ACHN (cell line): ENCODE measurements around the gene PSMA6.
"Not testable (repeated sequence)": the region's sequence is repeated elsewhere in the genome, so short reads cannot be mapped to it uniquely, and the experiment has no call there.

Experiments used
- DNase-seq: peaks from one replicate; pipeline ENCODE4 v3.0.0-alpha.2; 2015
- in situ Hi-C: cut with HindIII; loops from 2 replicates; pipeline ENCODE4 v1.10.0; 2017; ENCODE audit warnings: low sequenced_read_pairs, low pct_ligation_motif_present, low pct_unique_long_range_greater_than_20kb

The PSMA6 gene

DNA sequence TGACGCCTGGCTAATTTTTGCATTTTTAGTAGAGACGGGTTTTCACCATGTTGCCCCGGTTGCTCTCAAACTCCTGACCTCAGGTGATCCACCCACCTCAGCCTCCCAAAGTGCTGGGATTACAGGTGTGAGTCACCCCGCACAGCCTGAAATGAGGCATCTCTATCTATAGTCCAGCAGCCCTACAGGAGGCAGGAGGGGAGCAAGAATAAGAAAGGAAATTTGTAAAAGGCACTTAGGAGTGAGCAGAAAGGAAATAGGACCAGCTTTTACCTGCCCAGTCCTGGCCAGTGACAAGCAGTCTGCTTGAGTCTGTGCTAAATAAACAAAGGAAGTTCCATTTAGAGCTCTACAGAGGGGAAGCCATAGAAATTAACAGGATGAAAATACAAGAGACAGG is 15.0 kb upstream of the PSMA6 start:
- in situ Hi-C loops: no loop called here
- DNase-seq: no peak

DNA sequence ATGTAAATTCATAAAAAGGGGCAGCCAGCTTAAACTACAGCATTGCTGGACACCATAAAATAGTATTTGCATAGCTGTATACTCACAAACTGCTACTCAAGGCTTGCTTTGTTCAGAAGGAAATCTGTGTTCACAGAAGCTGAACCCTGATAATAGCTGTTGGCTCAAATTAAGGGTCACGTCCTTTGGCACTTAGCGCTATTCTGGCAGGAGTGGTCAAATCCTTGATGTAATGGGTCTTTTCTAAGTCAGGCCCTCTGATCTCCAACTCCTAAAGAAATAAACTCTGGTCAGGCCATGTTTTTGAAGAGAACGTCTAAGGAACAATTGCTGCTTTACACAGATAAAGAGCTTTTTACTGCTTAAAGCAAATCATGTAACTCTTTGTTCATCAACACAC is 12.8 kb upstream of the PSMA6 start:
- in situ Hi-C loops: no loop called here
- DNase-seq: no peak

DNA sequence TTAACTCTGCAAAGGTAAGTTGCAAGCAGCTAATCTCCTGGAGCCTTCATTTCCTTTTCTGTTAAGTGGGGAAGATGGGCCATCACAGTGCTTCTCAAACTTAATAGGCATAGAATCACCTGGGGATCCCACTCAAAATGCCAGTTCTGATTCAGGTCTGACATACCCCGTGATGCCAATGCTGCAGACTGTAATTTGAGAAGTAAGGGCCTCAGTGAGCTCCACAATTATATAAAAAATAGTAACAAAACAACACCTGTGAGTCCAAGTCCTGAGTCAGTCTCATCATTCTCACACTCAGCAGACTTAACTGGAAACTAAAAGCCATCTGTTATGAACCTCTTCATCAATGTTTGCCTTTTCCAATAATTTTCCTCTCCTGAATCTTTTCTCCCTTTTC is 10.8 kb upstream of the PSMA6 start:
- no peak for DNase-seq
- in situ Hi-C loops: no loop called here

DNA sequence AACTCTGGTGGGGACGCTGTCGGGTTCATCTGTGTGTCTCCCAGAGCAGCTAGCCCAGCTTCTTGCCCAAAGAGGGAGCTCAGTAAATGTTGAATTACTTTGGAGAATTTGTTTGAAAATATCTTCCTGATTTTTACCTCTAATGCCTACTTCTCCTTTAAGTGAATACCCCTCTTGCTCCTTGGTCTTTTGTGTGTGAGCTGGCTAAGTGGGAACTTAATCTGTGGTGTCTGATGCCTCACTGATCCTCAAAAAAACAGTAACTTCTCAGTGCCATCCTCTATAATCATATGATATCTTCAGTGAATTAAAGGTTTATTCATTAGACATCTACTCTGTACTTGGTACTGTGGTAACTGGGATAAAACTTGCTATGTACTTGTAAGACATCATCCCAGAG is 7.7 kb upstream of the PSMA6 start:
- DNase-seq: no peak
- in situ Hi-C loops: no loop called here

DNA sequence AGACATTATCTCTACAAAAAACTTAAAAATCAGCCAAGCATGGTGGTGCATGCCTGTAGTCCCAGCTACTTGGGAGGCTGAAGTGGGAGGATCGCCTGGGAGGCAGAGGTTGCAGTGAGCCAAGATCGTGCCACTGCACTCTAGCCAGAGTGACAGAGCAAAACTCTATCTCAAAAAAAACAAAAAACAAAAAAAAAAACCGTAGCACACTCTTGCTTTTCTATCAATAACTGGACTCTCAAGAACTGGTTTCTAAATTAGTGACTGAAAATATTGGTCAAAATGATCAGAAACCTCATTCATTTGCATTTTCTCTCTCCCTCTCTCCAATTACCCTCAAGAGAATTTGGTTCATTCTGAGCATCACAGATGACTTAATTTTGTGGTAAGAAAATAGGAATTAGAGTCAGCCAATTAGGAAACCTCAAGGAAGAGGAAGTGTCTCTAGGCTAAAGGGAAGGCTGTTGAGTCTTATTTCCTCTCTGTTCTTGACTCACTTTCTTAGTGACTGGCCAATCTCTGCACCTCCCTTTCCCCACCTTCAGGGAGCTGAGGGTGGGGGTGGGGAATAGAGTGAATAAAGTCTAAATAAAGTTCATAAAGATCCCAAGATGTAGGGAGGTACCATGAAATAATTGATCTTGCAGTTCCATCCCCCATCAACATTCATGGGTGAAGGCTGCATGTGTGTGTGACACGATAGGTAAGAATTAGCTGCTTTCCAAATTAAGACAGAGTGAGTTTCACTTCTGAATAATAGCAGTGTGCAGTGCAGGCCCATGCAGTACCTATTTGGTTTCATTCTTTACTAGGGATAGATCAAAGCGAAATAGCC is 6.8 kb upstream of the PSMA6 start:
- DNase-seq: no peak
- in situ Hi-C loops: no loop called here

DNA sequence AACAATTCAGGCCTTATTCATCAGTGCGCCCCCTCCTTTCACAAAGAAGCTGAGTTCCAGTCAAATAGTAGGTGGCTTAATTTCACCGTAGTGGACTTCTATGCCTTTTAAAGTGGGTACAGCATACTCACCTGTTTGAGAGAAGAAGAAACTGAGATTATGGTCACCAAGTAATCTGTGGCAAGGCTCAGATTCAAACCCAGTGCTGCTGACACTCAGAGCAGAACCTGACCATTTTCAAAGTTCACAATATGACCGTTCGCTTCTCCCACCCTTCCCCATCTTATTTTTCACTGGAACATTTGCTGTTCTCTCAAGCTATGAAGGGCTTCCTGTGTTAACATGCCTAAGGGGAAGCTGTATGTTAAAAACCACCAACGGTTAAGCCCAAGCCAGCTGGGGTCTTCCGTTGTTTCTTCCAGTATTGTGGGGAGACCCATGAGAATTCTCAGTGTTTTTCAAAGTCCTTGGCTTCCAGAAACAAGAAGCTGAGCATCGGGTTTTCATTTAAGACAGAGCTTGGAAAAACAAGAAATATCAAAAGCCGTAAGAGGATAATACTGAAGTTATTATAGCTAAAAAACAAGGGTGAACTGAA is 6.1 kb upstream of the PSMA6 start:
- no peak for DNase-seq
- in situ Hi-C loops: no loop called here

DNA sequence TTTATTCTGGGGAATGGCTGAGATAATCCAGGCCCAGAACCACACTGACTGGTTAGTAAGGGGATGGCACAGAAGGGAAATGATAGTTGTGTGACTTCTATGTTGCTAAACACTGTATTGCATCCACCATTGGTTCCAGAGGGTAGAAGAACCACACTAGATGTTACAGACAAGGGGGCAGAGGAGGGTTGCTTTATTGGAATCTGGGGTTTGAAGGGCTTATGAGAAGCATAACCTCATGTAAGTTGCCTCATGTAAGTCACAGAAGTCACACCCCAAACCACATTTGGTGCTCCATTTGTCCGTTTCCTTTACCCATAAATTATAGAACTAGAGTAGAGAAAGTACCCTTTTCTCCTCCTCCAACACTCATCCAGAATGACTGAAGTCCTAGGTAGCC is 5.5 kb upstream of the PSMA6 start:
- in situ Hi-C loops: no loop called here
- DNase-seq: no peak

DNA sequence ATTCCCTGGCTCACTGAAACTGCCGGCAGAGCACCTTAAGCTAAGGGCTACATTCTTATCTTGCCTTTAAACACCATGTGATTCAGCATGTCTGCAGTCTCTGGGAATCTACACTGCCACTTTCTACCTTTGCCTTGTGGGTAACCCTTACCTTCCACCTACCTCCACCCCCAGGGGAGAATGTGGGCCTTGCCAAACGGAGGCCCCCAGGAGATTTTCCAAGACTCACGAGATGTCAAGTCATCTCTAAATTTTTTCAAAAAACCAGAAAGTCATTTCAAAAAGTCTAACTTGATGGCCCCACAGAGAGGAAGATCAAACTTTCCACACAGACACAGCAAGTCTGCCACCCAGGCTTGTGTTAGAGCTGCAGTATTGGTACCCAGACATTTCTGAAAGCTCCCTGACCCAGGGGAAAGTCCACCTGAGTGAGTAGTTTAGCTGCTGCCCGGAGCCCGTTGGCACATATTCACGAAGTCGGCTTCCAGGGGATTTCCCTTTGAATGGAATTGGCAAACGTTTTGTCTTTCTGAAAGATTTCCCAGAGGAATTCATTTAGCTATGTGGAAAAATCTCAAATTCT is 4.7 kb upstream of the PSMA6 start:
- in situ Hi-C loops: no loop called here
- DNase-seq: no peak

DNA sequence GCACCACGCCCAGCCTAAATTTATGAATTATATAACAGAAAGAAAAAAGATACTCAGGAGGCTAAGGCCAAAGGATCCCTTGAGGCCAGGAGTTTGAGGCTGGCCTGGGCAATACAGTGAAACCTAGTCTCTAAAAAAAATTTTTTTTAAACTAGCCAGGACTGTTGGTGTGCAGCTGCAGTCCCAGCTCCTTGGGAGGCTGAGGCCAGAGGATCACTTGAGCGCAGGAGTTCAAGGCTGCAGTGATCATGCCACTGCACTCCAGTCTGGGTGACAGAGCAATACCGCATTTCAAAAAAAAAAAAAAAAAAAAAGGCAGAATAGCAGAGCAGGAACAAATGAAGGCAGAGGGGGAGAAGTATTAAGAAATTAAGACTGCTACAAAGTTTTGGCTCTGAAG is 2.6 kb upstream of the PSMA6 start:
- no peak for DNase-seq
- in situ Hi-C loops: no loop called here

DNA sequence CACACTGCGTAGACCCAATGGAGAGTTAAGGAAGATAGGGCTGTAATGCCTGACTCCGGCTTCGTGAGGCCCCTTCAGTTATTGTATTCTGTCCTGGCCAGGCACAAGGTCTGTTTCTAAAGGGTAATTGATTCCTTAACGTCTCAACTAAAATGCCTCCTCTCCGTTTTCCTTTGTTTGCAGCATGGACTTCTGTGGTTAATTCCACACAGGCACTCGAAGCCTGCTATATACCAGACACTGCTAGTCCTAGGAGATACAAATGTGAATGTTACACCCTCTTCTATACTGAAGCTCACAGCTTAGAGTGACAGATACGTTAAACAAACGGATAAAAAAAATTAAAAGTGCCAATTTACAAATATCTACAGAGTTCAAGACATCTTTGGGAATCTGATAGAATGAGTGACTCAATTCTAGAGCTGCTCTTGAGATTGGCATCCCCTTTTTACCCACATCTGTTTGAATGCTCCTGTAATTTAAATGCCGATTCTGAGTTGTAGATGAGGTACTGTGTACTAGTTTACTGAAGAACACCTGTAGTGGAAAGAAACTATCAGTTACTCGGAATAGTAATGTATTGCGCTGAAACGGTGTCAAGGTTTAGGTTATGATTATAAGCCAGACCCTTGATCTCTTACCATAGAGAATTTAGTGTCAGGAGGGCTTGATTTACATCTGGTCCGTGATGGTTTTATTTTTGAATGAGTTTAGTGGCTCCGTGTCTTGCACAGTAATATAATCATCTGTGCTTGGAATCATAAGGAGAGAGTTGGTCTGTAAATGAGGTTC is 784 bp downstream of the PSMA6 start:
- in situ Hi-C loops: no loop called here
- DNase-seq: peak; percentile 8

DNA sequence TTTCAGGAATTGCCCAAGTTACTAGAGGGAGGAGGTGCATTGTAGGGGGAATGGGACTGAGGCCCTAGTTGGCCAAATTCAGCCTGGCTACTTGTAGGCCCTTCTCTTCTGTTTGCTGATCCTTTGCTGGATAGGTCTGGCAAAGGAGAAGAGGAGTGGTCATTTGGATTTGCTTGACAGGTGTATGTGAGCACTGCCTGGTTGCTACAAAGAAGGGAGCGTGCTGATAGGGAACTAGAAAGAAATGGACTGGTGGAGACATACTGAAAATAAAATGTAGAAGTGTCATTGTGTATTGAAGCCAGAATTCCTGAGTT is 3.6 kb downstream of the PSMA6 start:
- in situ Hi-C loops: no loop called here
- no peak for DNase-seq

DNA sequence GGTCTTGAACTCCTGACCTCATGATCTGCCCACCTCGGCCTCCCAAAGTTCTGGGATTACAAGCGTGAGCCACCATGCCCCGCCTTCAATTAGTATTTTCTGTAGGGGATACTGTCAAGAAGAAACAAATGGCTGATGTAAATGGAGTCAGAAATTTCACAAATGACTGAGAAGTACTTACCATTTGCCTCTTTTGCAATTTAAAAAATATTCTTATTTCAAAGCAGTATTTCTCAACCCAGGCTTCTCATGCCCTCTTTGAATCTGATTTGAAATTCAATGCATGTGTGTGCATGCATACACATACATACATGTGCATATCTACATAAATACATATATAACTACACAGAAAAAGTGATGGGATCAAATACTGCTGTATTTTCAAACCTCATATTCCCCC is 4.4 kb downstream of the PSMA6 start:
- in situ Hi-C loops: no loop called here
- DNase-seq: no peak

DNA sequence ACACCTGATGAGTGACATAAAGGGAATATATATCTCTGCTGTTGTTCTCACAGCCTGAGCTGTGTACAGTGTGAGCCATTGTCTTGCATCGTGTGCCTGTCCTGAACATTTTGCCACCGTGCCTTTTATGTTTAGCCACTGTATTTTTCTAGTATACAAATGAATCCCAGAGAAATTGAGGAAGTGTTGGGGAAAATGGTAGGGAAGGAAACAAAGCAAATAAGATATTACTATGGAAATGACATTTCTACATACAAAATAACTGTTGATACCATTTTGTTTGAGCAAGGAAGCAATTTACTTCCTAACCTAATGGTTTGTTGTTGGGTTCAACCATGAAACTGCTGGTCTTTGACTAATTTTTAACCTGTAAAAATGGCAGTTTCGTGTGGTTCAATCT is 5.5 kb downstream of the PSMA6 start:
- in situ Hi-C loops: no loop called here

DNA sequence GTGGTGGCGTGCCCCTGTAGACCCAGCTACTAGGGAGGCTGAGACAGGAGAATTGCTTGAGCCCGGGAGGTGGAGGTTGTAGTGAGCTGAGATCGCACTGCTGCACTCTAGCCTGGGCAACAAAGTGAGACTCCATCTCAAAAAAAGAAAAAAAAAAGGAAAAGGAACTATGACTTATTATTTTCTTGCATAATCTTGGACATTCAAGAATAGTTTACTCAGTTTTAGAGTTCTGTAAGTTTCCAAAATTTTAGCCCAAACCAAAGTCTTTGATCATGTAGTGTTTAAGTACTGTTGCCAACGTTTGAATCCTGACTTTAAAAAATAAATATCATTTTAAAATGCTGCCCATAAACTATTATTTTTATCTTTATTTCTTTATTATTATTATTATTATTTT is 6.2 kb downstream of the PSMA6 start:
- in situ Hi-C loops: no loop called here

More for the DNA sequence above, 5.5 kb downstream of the PSMA6 start:
- DNase-seq: no peak

DNA sequence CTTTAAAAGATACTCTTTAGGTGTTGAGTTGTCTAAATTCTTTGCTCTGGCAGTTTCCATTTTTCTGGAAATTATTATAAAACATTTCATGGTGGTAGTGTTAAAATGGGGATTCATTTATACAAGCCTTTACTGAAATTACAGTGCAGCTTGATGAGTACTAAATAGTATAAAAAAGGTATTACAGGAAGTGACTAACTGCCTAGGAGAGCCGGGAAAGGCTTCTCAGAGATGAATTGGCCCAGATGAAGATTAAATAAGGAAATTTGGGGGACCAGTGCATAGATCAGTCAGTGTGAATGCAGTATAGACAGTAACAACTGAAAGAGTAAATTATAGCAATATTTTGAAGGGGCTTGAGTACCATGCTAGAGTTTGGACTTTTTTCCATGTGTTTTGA is 7.5 kb downstream of the PSMA6 start:
- no peak for DNase-seq
- in situ Hi-C loops: no loop called here

More for the DNA sequence above, 6.2 kb downstream of the PSMA6 start:
- no peak for DNase-seq

DNA sequence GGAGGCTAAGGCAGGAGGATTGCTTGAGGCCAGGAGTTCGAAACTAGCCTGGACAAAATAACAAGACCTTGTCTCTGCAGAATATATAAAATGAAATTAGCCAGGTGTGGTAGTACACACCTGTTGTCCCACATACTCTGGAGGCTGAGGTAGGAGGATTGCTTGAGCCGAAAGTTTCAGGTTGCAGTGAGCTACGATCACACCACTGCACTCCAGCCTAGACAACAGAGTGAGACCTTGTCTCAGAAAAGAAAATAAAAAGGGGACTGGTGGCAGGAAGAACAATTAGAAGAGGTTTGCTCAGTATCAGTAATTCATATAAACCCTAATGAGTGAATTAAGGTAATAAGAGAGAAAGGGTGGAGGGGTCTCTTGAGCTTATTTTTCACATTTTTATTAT is 8.0 kb downstream of the PSMA6 start:
- in situ Hi-C loops: no loop called here
- DNase-seq: no peak

DNA sequence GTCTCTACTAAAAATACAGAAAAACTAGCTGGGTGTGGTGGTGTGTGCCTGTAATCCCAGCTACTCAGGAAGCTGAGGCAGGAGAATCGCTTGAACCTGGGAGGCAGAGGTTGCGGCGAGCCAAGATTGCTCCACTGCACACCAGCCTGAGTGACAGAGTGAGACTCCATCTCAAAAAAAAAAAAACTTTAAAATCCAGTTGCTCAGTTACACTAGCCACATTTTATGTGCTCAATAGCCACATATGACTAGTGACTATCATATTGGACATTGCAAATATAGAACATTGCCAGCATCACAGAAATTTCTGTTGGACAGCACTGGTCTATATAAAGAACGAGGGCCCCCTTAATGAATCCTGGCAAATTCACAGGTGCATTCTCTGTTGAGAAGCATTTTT is 9.2 kb downstream of the PSMA6 start:
- in situ Hi-C loops, DNase-seq: not testable (repeated sequence)

DNA sequence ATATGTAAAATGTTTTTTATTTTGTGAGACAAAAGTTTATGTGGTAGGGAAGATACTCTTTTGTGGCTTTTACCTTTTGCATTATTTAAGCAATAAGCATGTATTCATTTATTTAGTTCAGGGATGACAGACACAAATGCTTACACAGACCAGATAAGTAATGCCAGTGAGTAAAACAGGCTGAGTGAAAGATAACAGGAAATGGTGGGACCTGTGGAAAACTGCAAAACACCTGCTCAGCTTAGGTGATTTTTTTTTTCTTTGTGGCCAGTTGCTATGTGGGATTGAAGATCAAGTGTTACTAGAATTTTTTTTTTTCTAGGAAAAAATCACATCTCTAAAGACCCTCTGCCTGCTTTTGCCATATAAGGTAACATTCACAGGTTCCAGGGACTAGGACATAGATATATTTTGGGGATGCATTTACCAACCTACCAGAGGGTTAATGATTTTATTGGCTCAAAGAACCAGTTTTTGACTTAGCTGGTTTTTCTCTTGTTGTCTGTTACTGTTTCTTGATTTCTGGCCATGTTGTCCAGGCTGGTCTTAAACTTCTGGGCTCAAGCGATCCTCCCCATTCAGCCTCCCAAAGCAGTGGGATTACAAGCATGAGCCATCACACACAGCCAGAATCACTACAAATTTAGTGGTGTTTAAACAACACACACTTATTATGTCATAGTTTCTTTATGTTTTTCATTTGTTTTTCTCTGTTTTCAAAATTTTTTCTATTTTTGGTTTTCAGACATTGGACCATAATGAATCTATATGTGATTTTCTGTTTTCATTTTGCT is 9.8 kb downstream of the PSMA6 start:
- no peak for DNase-seq
- in situ Hi-C loops: no loop called here
